GM12878 (cell line): ENCODE results near the gene PCSK5.

Experiments
- ATF7 ChIP-seq: fragments of 450-650 bp; IDR thresholded peaks from 2 replicates; pipeline ENCODE4 v1.6.1; 2016; ENCODE audit warnings: low read depth, mild to moderate bottlenecking
- CEBPB ChIP-seq, 2 experiments: fragments of 150-350 bp in 1 of 2; IDR thresholded peaks; 2 replicates each; pipeline ENCODE4 v1.6.1; 2012 to 2014; ENCODE audit warnings: low read depth in 2 of 2, low read length in 2 of 2, borderline replicate concordance in 1 of 2, inconsistent platforms in 1 of 2
- DPF2 ChIP-seq: fragments of 450-650 bp; IDR thresholded peaks from 2 replicates; pipeline ENCODE4 v1.6.1; 2017; ENCODE audit warnings: mild to moderate bottlenecking
- EP300 ChIP-seq, 2 experiments: fragments of 150-350 bp in 1 of 2; IDR thresholded peaks; 2 replicates each; pipeline ENCODE4 v1.6.1; 2011 to 2012; ENCODE audit warnings: low read depth in 2 of 2, low read length in 2 of 2, borderline replicate concordance in 1 of 2, improper control_type of control experiment in 1 of 2, inconsistent platforms in 1 of 2; ENCODE audit not compliant: control insufficient read depth in 1 of 2
- PAX5 ChIP-seq: IDR thresholded peaks from 2 replicates; pipeline ENCODE4 v1.6.1; 2011; ENCODE audit warnings: low read depth, low read length, borderline replicate concordance
- SMC3 ChIP-seq: IDR thresholded peaks from 2 replicates; pipeline ENCODE4 v1.6.1; 2011; ENCODE audit warnings: low read length, improper control_type of control experiment, borderline replicate concordance
- SUZ12 ChIP-seq: fragments of 200-600 bp; sonication (generic); IDR thresholded peaks from one replicate; pipeline ENCODE4 v1.6.1; 2018; ENCODE audit warnings: antibody characterized with exemption, mild to moderate bottlenecking; ENCODE audit not compliant: unreplicated experiment
- TAF1 ChIP-seq: IDR thresholded peaks from 2 replicates; pipeline ENCODE4 v1.6.1; 2011; ENCODE audit warnings: mild to moderate bottlenecking, low read depth, low read length, borderline replicate concordance
- TF ChIP-seq, protein P1 (sequence below), 3 experiments: IDR thresholded peaks in 2 of 3; conservative IDR thresholded peaks in 1 of 3; 2 replicates each; pipeline ENCODE4 v1.5.1; 2011; ENCODE audit warnings: low read depth in 3 of 3, low read length in 3 of 3, mild to moderate bottlenecking in 3 of 3, control low read depth in 2 of 3, moderate library complexity in 2 of 3, inconsistent platforms in 1 of 3, mixed read lengths in 1 of 3; ENCODE audit not compliant: control insufficient read depth in 2 of 3, insufficient read depth in 1 of 3; ENCODE audit errors: extremely low read depth in 1 of 3
- TF ChIP-seq, protein P2 (sequence below): fragments of 450-650 bp; IDR thresholded peaks from 2 replicates; pipeline ENCODE4 v1.6.1; 2017; ENCODE audit warnings: mild to moderate bottlenecking, moderate library complexity

DNA sequence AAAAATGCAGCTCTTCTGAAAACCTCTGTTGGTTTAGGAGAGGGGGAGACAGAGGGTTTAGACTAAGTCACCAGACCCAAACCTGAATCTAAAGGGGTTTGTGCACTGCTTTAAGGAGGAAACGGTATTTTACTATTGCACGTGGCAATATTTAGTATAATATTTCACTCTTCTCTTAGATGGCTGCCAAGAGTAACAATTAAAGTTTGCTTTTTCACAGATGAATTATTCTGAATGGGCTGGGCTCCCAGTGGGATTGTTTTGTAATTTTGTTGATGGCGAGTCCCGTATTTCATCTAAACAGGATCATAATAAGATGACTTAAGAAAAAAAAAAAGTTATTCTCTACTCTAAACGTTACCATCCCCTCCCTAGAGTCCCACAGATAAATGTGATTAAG, 245.4 kb downstream of the PCSK5 start:
- TF ChIP-seq SMC3, result no peak
- no peak for TF ChIP-seq CEBPB (IDR thresholded peaks at IDR 0.05; ENCODE audit: borderline replicate concordance in 1 of 2, low read depth in 2 of 2, low read length in 2 of 2)
- no peak for TF ChIP-seq DPF2
- TF ChIP-seq, protein P1, sequence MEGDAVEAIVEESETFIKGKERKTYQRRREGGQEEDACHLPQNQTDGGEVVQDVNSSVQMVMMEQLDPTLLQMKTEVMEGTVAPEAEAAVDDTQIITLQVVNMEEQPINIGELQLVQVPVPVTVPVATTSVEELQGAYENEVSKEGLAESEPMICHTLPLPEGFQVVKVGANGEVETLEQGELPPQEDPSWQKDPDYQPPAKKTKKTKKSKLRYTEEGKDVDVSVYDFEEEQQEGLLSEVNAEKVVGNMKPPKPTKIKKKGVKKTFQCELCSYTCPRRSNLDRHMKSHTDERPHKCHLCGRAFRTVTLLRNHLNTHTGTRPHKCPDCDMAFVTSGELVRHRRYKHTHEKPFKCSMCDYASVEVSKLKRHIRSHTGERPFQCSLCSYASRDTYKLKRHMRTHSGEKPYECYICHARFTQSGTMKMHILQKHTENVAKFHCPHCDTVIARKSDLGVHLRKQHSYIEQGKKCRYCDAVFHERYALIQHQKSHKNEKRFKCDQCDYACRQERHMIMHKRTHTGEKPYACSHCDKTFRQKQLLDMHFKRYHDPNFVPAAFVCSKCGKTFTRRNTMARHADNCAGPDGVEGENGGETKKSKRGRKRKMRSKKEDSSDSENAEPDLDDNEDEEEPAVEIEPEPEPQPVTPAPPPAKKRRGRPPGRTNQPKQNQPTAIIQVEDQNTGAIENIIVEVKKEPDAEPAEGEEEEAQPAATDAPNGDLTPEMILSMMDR (IDR thresholded peaks at IDR 0.05 in 2 of 3, conservative IDR thresholded peaks at IDR 0.05 in 1 of 3; ENCODE audit: control insufficient read depth in 2 of 3, extremely low read depth in 1 of 3, insufficient read depth in 1 of 3, low read depth in 3 of 3, low read length in 3 of 3), result no peak
- TF ChIP-seq PAX5, result no peak
- TF ChIP-seq EP300 (IDR thresholded peaks at IDR 0.05; ENCODE audit: borderline replicate concordance in 1 of 2, control insufficient read depth in 1 of 2, low read depth in 2 of 2, low read length in 2 of 2), result no peak
- TF ChIP-seq ATF7, result no peak
- TF ChIP-seq SUZ12, result no peak
- TF ChIP-seq TAF1, result no peak
- TF ChIP-seq, protein P2, sequence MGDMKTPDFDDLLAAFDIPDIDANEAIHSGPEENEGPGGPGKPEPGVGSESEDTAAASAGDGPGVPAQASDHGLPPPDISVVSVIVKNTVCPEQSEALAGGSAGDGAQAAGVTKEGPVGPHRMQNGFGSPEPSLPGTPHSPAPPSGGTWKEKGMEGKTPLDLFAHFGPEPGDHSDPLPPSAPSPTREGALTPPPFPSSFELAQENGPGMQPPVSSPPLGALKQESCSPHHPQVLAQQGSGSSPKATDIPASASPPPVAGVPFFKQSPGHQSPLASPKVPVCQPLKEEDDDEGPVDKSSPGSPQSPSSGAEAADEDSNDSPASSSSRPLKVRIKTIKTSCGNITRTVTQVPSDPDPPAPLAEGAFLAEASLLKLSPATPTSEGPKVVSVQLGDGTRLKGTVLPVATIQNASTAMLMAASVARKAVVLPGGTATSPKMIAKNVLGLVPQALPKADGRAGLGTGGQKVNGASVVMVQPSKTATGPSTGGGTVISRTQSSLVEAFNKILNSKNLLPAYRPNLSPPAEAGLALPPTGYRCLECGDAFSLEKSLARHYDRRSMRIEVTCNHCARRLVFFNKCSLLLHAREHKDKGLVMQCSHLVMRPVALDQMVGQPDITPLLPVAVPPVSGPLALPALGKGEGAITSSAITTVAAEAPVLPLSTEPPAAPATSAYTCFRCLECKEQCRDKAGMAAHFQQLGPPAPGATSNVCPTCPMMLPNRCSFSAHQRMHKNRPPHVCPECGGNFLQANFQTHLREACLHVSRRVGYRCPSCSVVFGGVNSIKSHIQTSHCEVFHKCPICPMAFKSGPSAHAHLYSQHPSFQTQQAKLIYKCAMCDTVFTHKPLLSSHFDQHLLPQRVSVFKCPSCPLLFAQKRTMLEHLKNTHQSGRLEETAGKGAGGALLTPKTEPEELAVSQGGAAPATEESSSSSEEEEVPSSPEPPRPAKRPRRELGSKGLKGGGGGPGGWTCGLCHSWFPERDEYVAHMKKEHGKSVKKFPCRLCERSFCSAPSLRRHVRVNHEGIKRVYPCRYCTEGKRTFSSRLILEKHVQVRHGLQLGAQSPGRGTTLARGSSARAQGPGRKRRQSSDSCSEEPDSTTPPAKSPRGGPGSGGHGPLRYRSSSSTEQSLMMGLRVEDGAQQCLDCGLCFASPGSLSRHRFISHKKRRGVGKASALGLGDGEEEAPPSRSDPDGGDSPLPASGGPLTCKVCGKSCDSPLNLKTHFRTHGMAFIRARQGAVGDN, result no peak
